Transverse colon (tissue), 4 donors: ENCODE measurements around the gene SCIN. TPM values are rescaled to one million over a fixed set of nuclear protein-coding genes. Genes with fewer than 3 reads are reported as not detected.

Source experiments
- DNase-seq: peaks from one replicate; pipeline ENCODE4 v3.0.0-alpha.2; 2019
- H3K27ac ChIP-seq, 4 donors: fragments of 200-600 bp; sonication (generic); 2 replicates each; pipeline ENCODE4 v1.5.1; 2016 to 2018; ENCODE audit warnings: inconsistent platforms in 4 of 4
- H3K27me3 ChIP-seq: fragments of 200-600 bp; sonication (generic); 2 replicates; pipeline ENCODE4 v1.5.1; 2017; ENCODE audit warnings: inconsistent platforms
- H3K36me3 ChIP-seq, 4 donors: fragments of 200-600 bp; sonication (generic); 2 replicates each; pipeline ENCODE4 v1.5.1; 2017 to 2019; ENCODE audit warnings: inconsistent platforms in 4 of 4
- H3K4me1 ChIP-seq, 4 donors: fragments of 200-600 bp; sonication (generic); 2 replicates each; pipeline ENCODE4 v1.5.1; 2017 to 2020; ENCODE audit warnings: inconsistent platforms in 4 of 4
- H3K4me3 ChIP-seq, 4 donors: fragments of 200-600 bp; sonication (generic); 1 replicate in 1 of 4; 2 replicates in 3 of 4; pipeline versions ENCODE4 v1.5.1 to v1.6.1; 2017 to 2019; ENCODE audit warnings: inconsistent platforms in 4 of 4
- H3K9me3 ChIP-seq, 2 donors: fragments of 200-600 bp; sonication (generic); 2 replicates each; pipeline ENCODE4 v1.5.1; 2017 to 2019; ENCODE audit warnings: inconsistent platforms in 2 of 2
- CTCF ChIP-seq, 5 experiments: fragments of 200-600 bp in 3 of 5; fragments of 450-650 bp in 2 of 5; sonication (generic) in 3 of 5; IDR thresholded peaks; 1 replicate in 2 of 5; 2 replicates in 3 of 5; pipeline ENCODE4 v1.5.1; 2016 to 2017; ENCODE audit warnings: antibody characterized with exemption in 5 of 5, inconsistent platforms in 3 of 5, mild to moderate bottlenecking in 2 of 5, moderate library complexity in 1 of 5
- EP300 ChIP-seq: sonication (generic); formaldehyde crosslinking; IDR thresholded peaks from one replicate; pipeline ENCODE4 v1.6.1; 2017; ENCODE audit warnings: antibody characterized with exemption, low read depth
- POLR2A ChIP-seq: fragments of 450-650 bp; IDR thresholded peaks from one replicate; pipeline ENCODE4 v1.6.1; 2016; ENCODE audit warnings: antibody characterized with exemption, mild to moderate bottlenecking, moderate library complexity
- POLR2AphosphoS5 ChIP-seq, 3 donors: sonication (generic); formaldehyde crosslinking; IDR thresholded peaks; one replicate each; pipeline ENCODE4 v1.6.1; 2016; ENCODE audit warnings: antibody characterized with exemption in 3 of 3
- in situ Hi-C, 4 donors: fragments of 200-750 bp; cut with MboI; loops; one replicate each; pipeline versions ENCODE4 v1.15.0 to v1.15.1; 2017; ENCODE audit warnings: low sequenced_read_pairs in 3 of 4, low pct_ligation_motif_present in 1 of 4, low pct_unique_long_range_greater_than_20kb in 1 of 4
- intact Hi-C: fragments of 100-400 bp; cut with DNase I; formaldehyde crosslinking; loops from one replicate; pipeline ENCODE4 v1.15.1; 2023; ENCODE audit warnings: low total_unique reads
- small RNA-seq, 4 donors: library from RNA; depleted of rRNA; stranded (forward); fragments of <200 nt; gene quantifications; one replicate each; pipeline ENCODE3, GENCODE V24; 2016
- total RNA-seq, 4 donors: library from RNA; depleted of rRNA; stranded (reverse); fragments of >200 nt; gene quantifications; one replicate each; pipeline ENCODE4 v1.1.0, GENCODE V29; 2016

Gene SCIN
- total RNA-seq, 4 donors from 2014 or later: 62.3 to 125 (median 86.4) TPM

GRCh38 chr7:12708314-12708713, 137.8 kb downstream of the SCIN start:
- in situ Hi-C loops: no loop called here
- Histone ChIP-seq H3K27ac (no peak overlapping the region), H3K27me3 (no peaks in the 10 kb centered on the region), H3K4me3 (no peak overlapping the region), H3K36me3 (no peaks in the 10 kb centered on the region), H3K4me1 (peaks cover 0 to 43% (median 14%) of the 10 kb centered on the region in 4 donors), H3K9me3 (no peaks in the 10 kb centered on the region)
- no peak for DNase-seq
- intact Hi-C loops: no loop called here
- TF ChIP-seq CTCF (IDR thresholded peaks at IDR 0.05) (no peak), EP300 (no peak), POLR2AphosphoS5 (IDR thresholded peaks at IDR 0.05) (no peak), POLR2A (no peak)

Small RNA genes within 50 kb of the gene (small RNA-seq; reads per million reads assigned to genes)
- gene RF00264: 0 reads per million in 4 donors

Other genes with a start within 250 kb of the SCIN start
- gene VWDE, start 166.9 kb upstream of the SCIN start, total RNA-seq: 1 to 10 TPM in 2 of 4 donors, under 1 TPM in 1, not detected in 1; 0.20 to 6.4 (median 2.0) TPM
- 100 to 1,000 TPM in 1 of 4 donors, 10 to 100 TPM in 3; 10.5 to 135 (median 74.9) TPM for gene ARL4A, start 116.9 kb downstream of the SCIN start, total RNA-seq